GM12891 (cell line): ENCODE data around the gene NVL.
A peak's percentile ranks its signal among the peaks of the same experiment; 100 is the strongest.

ENCODE experiments used
- DNase-seq: peaks from one replicate; pipeline ENCODE4 v3.0.0; 2011; ENCODE audit warnings: low spot score; ENCODE audit not compliant: insufficient read length
- FAIRE-seq: peaks from 2 replicates; lab custom pipeline; 2011; peaks lifted over from hg19 to GRCh38; lab: Jason Lieb, UNC
- PAX5 ChIP-seq: IDR thresholded peaks from 2 replicates; pipeline ENCODE4 v1.6.1; 2011; ENCODE audit warnings: low read length, moderate library complexity, mild to moderate bottlenecking; ENCODE audit not compliant: insufficient read depth, severe bottlenecking
- POLR2A ChIP-seq: IDR thresholded peaks from 2 replicates; pipeline ENCODE4 v1.6.1; 2011; ENCODE audit warnings: low read depth, low read length, control low read depth
- POLR2AphosphoS5 ChIP-seq: IDR thresholded peaks from 2 replicates; pipeline ENCODE4 v1.6.1; 2011; ENCODE audit warnings: low read depth, low read length, control low read depth
- POU2F2 ChIP-seq: IDR thresholded peaks from 2 replicates; pipeline ENCODE4 v1.6.1; 2011; ENCODE audit warnings: low read depth, mild to moderate bottlenecking, control low read depth, low read length, moderate library complexity
- SPI1 ChIP-seq: IDR thresholded peaks from 2 replicates; pipeline ENCODE4 v1.6.1; 2011; ENCODE audit warnings: low read depth, low read length, control low read depth
- TAF1 ChIP-seq: IDR thresholded peaks from 2 replicates; pipeline ENCODE4 v1.6.1; 2011; ENCODE audit warnings: low read depth, low read length, control low read depth

Gene NVL

DNA sequence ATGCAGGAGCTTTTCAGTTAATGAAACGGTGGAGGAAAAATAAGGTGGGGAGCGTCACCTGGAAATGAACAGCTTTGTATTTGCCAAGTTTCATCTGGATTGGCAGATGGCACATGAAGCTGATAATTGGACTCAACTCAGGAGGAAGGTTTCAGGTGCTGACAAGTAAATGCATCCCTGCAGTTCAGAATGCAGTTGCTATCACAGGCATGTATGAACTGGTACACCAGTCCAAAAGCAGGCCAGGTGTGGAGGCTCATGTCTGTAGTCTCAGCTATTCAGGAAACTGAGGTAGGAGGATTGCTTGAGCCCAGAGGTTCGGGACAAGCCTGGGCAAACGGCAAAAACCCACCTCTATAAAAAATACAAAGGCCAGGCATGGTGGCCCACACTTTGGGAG lies 131.4 kb downstream of the NVL start:
- DNase-seq (no peak), FAIRE-seq (no peak)
- no peak for TF ChIP-seq POLR2A
- TF ChIP-seq PAX5, result no peak
- no peak for TF ChIP-seq POU2F2
- no peak for TF ChIP-seq TAF1
- no peak for TF ChIP-seq SPI1
- no peak for TF ChIP-seq POLR2AphosphoS5

GRCh38 chr1:224196813-224197600 lies 133.0 kb downstream of the NVL start:
- no peak for FAIRE-seq
- TF ChIP-seq SPI1 (no peak), POU2F2 (no peak), POLR2A (no peak), TAF1 (no peak), POLR2AphosphoS5 (no peak), PAX5 (no peak)
- no peak for DNase-seq

- TF ChIP-seq POLR2A, result no peak; the same call in 1 of the 2 replicates
- 0 out of 2 replicates have a peak, but pooled peaks have one; percentile 32 for TF ChIP-seq POLR2AphosphoS5
- FAIRE-seq (no peak), DNase-seq (no peak)
Observed at GRCh38 chr1:224193319-224193966, 136.5 kb downstream of the NVL start.

DNA sequence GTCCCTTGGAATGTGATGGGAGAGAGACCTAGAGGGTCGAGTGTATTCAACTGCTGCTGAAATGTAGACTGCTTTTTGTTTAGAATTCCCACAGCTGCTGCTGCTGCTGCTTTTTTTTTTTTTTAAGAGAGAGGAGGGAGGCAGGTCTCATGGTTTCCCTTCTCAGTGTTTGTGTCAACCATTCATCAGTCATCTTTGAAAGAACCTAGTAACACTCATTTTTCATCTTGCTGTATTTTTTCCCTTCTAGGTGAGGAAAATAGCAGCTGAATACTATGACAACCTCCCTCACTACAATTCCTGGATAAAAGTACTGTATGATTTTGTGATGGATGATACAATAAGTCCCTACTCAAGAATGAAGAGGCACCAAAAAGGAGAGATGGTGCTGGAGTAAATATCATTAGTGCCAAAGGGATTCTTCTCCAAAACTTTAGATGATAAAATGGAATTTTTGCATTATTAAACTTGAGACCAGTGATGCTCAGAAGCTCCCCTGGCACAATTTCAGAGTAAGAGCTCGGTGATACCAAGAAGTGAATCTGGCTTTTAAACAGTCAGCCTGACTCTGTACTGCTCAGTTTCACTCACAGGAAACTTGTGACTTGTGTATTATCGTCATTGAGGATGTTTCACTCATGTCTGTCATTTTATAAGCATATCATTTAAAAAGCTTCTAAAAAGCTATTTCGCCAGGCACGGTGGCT lies 137.7 kb downstream of the NVL start:
- TF ChIP-seq SPI1 (no peak), TAF1 (no peak), POLR2AphosphoS5 (no peak), PAX5 (no peak), POLR2A (no peak), POU2F2 (no peak)
- FAIRE-seq (no peak), DNase-seq (no peak)

- TF ChIP-seq POLR2AphosphoS5 (no peak), POU2F2 (no peak), PAX5 (no peak), TAF1 (no peak), SPI1 (no peak), POLR2A (no peak)
- no peak for DNase-seq
- FAIRE-seq, result no peak
Observed at GRCh38 chr1:224189561-224189960, 140.4 kb downstream of the NVL start.

DNA sequence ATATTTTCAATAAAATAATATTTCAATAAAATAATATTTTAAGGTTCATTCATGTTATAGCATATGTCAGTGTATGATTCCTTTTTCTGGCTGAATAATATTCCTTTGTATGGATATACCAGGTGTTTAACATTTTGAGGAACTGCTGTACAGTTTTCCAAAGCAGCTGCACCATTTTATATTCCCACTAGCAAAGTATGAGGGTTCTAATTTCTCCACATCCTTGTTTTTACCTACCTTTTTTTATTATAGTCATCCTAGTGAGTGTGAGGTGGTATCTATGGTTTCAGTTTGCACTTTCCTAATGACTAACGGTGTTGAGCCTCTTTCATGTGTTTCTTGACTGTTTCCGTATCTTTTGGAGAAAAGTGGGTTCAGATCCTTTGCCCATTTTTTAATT lies 141.7 kb downstream of the NVL start:
- no peak for TF ChIP-seq PAX5
- TF ChIP-seq POU2F2, result no peak
- no peak for TF ChIP-seq SPI1
- TF ChIP-seq POLR2AphosphoS5, result no peak
- no peak for TF ChIP-seq POLR2A
- TF ChIP-seq TAF1, result no peak
- FAIRE-seq (no peak), DNase-seq (no peak)

- no peak for FAIRE-seq
- TF ChIP-seq SPI1 (no peak), POLR2AphosphoS5 (no peak), POU2F2 (no peak), TAF1 (no peak), POLR2A (no peak), PAX5 (no peak)
- DNase-seq, result no peak
Observed at GRCh38 chr1:224185208-224185607, 144.8 kb downstream of the NVL start.

DNA sequence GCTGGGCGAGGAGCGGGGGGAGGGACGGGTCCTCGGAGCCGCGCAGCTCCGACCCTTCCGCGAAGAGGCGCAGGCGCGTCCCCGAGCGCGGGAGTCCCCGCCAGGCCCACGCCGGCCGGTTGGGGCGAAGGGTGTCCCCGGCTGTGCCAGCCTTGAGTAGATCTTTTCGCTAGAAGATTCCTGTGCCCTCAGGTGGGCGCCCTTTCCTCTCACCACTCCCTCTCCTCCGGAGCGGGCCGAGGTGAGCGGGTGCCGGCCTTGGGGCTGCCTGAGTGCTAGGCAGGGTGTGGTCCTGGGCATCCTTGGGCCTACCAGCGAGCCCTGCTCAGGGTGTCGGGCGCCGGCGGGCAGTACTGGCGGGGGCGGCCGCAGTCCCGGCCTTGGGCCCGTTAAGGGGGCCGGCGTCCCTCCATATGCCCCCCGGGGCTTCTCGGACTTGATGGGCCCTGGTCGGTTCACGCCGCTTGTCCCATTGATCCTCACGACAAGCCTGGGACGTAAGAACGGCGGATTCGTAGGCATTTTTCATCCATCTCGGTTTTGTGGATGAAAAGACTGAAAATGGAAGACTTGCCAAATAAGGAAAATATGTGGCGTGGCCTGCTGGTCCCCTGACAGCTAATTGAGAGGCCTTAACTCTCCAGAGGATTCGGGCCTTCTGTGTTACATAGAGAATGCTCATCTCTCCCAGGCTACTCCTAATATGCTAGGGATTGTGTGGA lies 146.2 kb downstream of the NVL start:
- DNase-seq, result peak; percentile 35
- peak; percentile 64 for FAIRE-seq
- no peak for TF ChIP-seq POU2F2
- no peak for TF ChIP-seq TAF1
- TF ChIP-seq POLR2AphosphoS5, result no peak
- no peak for TF ChIP-seq SPI1
- TF ChIP-seq PAX5, result no peak
- no peak; the same call in none of the 2 replicates for TF ChIP-seq POLR2A
